NK-92 treated with Interleukin-12 subunit alpha and Interleukin-12 subunit beta, amount 100 ng/mL, for 24 hours (cell line): ENCODE measurements around the gene ZFYVE21.
"Not testable (repeated sequence)": the region's sequence is repeated elsewhere in the genome, so short reads cannot be mapped to it uniquely, and the experiment has no call there.

Experiments used
- DNase-seq: peaks from one replicate; lab custom pipeline; 2025; lab: John Stamatoyannopoulos, UW

Gene ZFYVE21

GRCh38 chr14:103715052-103716000, at the start of gene ZFYVE21, which contains the start of gene XRCC3:
Gene ZFYVE21, plus strand, starts transcription at chr14:103715810. Its CDS starts 32 bp downstream, at chr14:103715842.
Gene XRCC3, minus strand, starts transcription at chr14:103715451. Its CDS starts 4,364 bp downstream, at chr14:103711087.
- peak; percentile 99 for DNase-seq

- no peak for DNase-seq
These were observed 47.9 kb upstream of the ZFYVE21 start for GRCh38 chr14:103667671-103668070.

- no peak for DNase-seq
These were observed 47.5 kb upstream of the ZFYVE21 start for GRCh38 chr14:103668117-103668516.

GRCh38 chr14:103669370-103669769, 46.2 kb upstream of the ZFYVE21 start:
- no peak for DNase-seq

GRCh38 chr14:103671911-103672310, 43.7 kb upstream of the ZFYVE21 start:
- DNase-seq: no peak

- no peak for DNase-seq
These were observed 39.7 kb upstream of the ZFYVE21 start for GRCh38 chr14:103675957-103676356.

GRCh38 chr14:103676881-103677675, 38.5 kb upstream of the ZFYVE21 start:
- DNase-seq: no peak

- DNase-seq: no peak
These were observed 36.3 kb upstream of the ZFYVE21 start for GRCh38 chr14:103679351-103679750.

GRCh38 chr14:103680491-103681231, 34.9 kb upstream of the ZFYVE21 start:
- no peak for DNase-seq

- DNase-seq: no peak
These were observed 32.5 kb upstream of the ZFYVE21 start for GRCh38 chr14:103683139-103683538.

GRCh38 chr14:103684471-103684870, 31.1 kb upstream of the ZFYVE21 start:
- no peak for DNase-seq

- DNase-seq: no peak
These were observed 30.7 kb upstream of the ZFYVE21 start for GRCh38 chr14:103684871-103685270.

- DNase-seq: no peak
These were observed 30.1 kb upstream of the ZFYVE21 start for GRCh38 chr14:103685276-103686211.

- no peak for DNase-seq
These were observed 28.7 kb upstream of the ZFYVE21 start for GRCh38 chr14:103686831-103687485.

GRCh38 chr14:103687712-103688111, 27.9 kb upstream of the ZFYVE21 start:
- DNase-seq: no peak

GRCh38 chr14:103688441-103688840, 27.2 kb upstream of the ZFYVE21 start:
- DNase-seq: no peak

- no peak for DNase-seq
These were observed 26.4 kb upstream of the ZFYVE21 start for GRCh38 chr14:103688906-103689902.

- DNase-seq: no peak
These were observed 25.3 kb upstream of the ZFYVE21 start for GRCh38 chr14:103690332-103690731.

- not testable (repeated sequence) for DNase-seq
These were observed 24.0 kb upstream of the ZFYVE21 start for GRCh38 chr14:103691655-103692054.
